ENCODE measurements around the gene FAM228B.
A peak's percentile ranks its signal among the peaks of the same experiment; 100 is the strongest.
"Not testable (repeated sequence)": the region's sequence is repeated elsewhere in the genome, so short reads cannot be mapped to it uniquely, and the experiment has no call there.

Gene FAM228B

DNA sequence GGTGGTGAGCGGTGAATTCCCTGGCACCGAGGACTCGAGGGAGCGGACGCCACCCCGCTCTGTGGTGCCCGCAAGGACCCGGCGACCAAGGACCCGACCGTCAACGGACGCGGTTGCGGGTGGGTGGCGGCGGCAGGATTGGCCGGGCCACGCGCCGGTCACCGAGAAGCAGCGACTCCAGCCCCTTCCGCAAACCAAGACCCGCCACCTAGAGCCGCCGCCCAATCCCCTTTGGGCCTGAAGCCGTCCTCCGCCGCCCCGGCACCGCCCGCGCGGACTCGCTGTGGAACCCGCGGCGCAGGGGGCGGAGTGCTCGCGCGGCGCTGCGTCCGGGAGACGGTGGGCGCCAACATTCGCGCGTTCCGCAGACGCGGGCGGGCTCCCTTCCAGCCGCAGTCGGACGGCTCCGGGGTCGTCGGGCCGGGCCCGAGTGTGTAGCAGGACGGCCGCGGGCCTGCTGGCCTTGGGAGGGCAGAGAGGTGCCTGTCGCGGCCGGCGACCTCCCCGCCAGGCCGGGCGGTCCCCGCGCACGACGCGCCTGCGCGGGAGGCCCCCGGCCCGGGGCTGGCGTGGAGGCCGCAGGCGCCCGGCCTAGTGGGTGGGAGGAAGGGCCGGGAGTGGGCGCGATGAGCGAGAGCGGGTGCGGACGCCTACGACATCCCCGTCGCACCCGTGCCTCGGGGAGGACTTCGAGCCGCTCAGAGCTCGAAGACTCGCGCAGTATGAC, at the start of gene FAM228B, which contains the start of gene PFN4:
Gene FAM228B, plus strand, starts transcription at position 275 of the 727 bp plus-strand sequence. CDS start 893 bp downstream, outside the sequence.
Gene PFN4, minus strand, starts transcription at position 140 of the 727 bp plus-strand sequence. CDS start 799 bp downstream, outside the sequence.
- no peak for DNase-seq (ENCODE audit: low read depth, low spot score)

DNA sequence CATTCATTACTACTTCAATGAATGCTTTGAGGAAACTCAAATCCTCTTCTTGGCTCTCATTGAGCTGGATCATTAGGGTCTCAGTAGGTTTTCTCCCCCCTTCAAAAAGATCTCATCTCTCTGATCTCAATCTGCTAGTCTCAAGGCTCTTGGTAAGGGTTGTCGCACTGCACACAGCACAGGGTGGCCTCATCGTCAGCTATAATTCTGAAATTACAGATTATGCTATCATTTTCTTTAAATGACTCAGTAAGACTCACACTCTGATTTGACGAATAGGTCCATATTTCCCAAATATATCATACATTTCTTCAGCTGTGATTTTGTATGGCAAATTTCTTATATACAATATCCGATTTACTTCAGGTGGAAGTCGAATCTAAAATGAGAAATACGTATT, 49.5 kb upstream of the FAM228B start:
- DNase-seq (ENCODE audit: low read depth, low spot score) = no peak

DNA sequence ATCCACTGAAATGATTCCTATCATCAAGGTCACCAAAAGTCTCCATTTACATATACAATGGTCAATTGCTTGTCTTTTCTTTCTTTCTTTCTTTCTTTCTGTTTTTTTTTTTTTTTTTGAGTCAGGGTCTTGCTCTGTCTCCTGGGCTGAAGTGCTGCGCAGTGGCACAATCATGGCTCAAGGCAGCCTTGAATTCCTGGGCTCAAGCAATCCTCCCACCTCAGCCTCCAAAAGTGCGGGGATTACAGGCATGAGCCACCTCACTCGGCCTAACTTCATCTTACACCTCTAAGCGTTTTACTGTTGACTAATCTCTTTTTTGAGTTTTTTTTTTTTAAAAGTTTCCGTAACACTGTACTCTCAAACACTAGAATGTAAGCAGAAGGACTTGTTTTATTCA, 48.0 kb upstream of the FAM228B start:
- no peak for DNase-seq (ENCODE audit: low read depth, low spot score)

DNA sequence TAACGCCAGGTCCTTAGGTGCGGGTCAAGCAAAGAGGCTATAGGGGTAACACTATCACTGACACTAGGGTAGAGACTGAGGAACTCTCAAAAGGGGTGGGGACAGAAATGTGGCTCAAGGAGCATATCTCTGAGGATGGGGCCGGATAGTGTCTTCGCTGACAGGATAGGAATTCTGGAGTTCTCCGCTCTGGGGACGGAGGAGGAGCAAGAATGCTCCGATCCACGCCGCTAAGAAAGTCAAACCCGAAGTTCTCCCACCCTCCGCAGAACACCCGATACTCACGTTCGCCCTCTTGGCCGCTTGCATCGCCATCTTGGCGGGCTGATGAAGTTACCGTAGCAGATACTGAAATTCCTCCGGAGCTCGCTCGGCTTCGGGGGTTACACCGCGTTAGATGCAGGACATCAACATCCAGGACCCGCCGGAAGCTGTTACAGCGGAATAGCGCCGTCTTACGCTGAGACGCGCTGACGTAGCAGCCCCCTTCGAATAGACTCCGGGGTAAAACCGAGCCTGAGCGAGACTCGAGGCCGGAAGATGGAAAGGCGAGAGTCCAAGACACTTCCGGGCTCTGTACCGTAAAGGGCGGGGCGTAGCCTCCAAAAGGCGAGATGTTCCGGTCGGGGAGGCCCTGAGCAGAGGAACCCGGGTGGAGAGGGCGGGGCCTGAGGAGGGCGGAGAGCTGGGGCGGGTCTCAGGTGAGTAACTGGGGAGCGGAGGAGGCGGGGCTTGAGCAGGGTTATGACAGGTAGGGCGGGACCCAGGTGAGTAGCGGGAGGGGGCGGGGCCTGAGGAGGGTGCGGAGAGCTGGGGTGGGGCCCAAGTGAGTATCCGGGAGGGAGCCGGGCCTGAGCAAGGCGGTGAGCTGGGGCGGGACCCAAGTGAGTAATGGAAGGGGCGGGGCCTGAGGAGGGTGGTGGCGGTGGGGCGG, 47.1 kb upstream of the FAM228B start, which contains the start of gene SF3B6:
Gene SF3B6, minus strand, starts transcription at position 412 of the 934 bp plus-strand sequence. Its CDS starts 97 bp downstream, at position 315.
- DNase-seq (ENCODE audit: low read depth, low spot score) = peak; percentile 97

- DNase-seq (ENCODE audit: low read depth, low spot score) = no peak
Observed at GRCh38 chr2:24076849-24077534, 46.3 kb upstream of the FAM228B start.

DNA sequence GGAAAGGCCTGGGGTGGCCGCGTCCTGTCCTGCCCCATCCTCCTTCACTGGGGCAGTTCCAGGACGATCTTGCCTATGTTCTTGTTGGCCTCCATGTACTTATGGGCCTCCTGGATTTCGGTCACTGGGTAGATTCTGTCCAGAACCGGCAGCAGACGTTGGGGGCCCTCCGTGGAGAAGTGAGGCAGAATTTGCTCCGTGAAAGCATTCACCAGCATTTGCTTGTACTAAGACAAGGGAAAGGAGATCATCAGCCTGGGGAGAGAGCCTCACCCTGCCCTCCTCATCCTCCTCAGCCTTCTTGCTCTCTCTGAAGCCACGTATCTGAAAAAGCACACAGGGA, 45.8 kb upstream of the FAM228B start:
- DNase-seq (ENCODE audit: low read depth, low spot score) = no peak

DNA sequence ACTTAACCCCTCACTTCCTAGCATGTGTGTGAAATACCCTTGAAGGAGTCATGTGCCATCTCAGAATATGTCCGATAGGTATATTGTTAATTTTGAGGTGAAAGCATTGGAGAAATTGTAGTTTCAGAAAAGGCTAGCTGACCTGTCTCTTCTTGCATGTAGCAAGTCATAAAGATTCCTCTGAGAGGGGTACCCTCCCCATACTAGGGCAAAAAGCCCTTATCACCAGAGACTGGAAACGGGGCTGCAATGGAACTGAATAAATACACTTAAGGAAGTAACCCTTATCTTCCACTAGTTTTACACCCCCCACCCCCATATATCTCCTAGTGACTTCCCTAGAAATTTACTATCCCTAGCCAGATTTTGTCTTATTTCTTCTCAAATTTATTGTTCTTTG, 45.4 kb upstream of the FAM228B start:
- DNase-seq (ENCODE audit: low read depth, low spot score) = no peak

GRCh38 chr2:24080701-24081100, 42.6 kb upstream of the FAM228B start:
- DNase-seq (ENCODE audit: low read depth, low spot score) = no peak

GRCh38 chr2:24082787-24083566, 40.3 kb upstream of the FAM228B start:
- no peak for DNase-seq (ENCODE audit: low read depth, low spot score)

- DNase-seq (ENCODE audit: low read depth, low spot score) = no peak
Observed at GRCh38 chr2:24083567-24084385, 39.5 kb upstream of the FAM228B start.

DNA sequence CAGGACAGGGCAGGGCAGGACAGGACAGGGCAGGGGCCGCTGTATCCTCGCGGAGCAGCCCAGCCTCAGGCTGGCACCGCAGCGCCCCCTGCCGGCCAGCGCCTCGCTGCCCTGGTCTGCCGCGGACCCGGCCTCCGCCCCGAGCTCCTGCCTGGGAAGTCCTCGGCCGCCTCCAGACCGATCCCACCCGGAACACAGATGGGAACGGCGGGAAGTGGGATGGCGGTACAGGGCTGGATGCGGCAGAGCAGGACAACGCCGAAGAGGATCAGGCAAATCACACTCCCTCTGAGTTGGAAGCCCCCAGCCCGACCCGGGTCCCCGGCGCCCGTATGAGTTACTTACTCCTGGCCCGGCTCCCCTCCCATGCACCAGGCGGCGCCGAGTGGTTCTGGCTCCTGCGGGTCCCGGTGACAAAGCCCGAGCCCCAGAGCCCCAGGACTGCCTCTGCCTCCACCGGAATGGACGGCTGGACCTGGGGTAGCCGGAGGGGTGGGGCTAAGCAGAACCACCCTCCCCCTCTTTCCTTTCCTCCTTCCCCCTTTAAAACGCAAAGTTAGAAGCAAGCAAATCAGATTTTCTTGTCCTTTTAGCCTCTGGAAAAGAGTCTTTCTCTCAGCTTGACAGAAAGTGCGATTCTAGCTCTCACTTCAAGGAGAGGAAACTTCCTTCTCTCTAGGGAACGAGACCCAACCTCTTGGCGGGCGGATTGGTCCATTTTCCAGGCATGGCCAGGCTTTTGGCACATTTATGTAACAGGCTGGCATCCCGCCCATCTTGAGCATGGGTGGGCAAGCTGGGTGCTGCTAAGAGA, 38.7 kb upstream of the FAM228B start, which contains the start of gene TP53I3:
Gene TP53I3, minus strand, starts transcription at position 449 of the 814 bp plus-strand sequence. CDS start 508 bp downstream, outside the sequence.
- DNase-seq (ENCODE audit: low read depth, low spot score) = no peak

DNA sequence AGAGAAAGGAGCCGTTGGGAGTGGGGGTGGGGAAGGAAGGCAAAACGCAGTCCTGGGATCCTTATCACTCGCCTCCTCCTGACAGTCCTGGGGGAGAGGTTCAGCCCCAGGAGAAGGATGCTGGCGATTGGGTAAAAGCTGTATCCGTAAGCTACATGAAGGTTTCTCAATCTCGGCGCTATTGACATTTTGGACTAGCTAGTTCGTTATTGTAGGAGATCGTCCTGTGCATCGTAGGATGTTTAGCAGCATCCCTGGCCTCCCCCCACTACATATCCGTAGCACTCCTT, 38.1 kb upstream of the FAM228B start:
- no peak for DNase-seq (ENCODE audit: low read depth, low spot score)

DNA sequence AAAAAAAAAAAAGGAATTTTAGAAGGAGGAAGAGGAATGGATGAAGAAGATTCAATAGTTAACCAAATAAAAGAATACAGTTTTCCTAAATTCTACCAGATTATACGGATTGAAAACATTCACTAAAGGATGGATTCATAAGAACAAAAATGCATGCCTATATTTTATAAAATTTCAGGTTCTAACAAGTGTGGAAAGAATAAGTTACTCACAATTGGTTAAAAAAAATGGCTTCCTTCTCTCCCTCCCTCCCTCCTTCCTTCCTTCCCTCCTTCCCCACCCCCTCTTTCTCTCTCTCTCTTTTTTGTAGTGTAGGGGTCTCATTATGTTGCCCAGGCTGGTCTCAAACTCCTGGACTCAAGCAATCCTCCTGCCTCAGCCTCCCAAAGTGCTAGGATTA, 37.0 kb upstream of the FAM228B start:
- DNase-seq (ENCODE audit: low read depth, low spot score) = no peak

GRCh38 chr2:24087032-24087431, 36.2 kb upstream of the FAM228B start:
- DNase-seq (ENCODE audit: low read depth, low spot score) = no peak

- no peak for DNase-seq (ENCODE audit: low read depth, low spot score)
Observed at GRCh38 chr2:24088821-24089359, 34.4 kb upstream of the FAM228B start.

GRCh38 chr2:24093270-24093669, 30.0 kb upstream of the FAM228B start:
- not testable (repeated sequence) for DNase-seq (ENCODE audit: low read depth, low spot score)

GRCh38 chr2:24095171-24095677, 28.0 kb upstream of the FAM228B start:
- DNase-seq (ENCODE audit: low read depth, low spot score) = not testable (repeated sequence)

DNA sequence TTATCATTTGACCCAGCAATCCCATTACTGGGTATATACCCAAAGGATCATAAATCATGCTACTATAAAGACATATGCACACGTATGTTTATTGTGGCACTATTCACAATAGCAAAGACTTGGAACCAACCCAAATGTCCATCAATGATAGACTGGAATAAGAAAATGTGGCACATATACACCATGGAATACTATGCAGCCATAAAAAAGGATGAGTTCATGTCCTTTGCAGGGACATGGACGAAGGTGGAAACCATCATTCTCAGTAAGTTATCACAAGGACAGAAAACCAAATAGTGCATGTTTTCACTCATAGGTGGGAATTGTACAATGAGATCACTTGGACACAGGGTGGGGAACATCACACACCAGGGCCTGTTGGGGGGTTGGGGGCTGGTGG, 22.5 kb upstream of the FAM228B start:
- DNase-seq (ENCODE audit: low read depth, low spot score) = not testable (repeated sequence)

DNA sequence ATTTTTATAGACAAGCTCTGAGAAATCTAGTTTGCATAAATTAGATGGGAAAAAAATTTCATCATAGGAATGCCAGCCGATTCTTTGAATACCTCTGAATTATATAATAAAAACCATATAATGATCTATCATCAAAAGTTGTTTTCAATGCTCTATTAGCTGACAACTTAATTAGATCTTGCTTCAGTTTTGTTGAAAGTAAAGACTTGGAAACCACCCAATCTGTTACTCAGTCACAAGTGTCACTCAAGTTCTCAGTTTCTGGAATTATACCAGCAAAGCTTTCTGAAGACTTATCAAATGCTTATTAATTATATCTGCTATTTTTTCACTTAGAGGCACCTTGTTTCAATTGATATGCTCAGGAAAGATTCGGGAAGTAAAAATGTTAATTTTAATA, 21.3 kb upstream of the FAM228B start:
- DNase-seq (ENCODE audit: low read depth, low spot score) = no peak

Measured in iPS DF 19.7 (cell line).